Fibroblast of lung (primary cell): ENCODE results near the gene PPP4R1.

ENCODE experiments used
- CTCF ChIP-seq, 2 donors: IDR thresholded peaks in 1 of 2; conservative IDR thresholded peaks in 1 of 2; 1 replicate in 1 of 2; 2 replicates in 1 of 2; pipeline ENCODE4 v1.5.1; 2011 to 2012; ENCODE audit warnings: low read length in 2 of 2, control low read depth in 1 of 2, inconsistent platforms in 1 of 2, low read depth in 1 of 2, mild to moderate bottlenecking in 1 of 2
- EZH2 ChIP-seq: IDR thresholded peaks from 2 replicates; pipeline ENCODE4 v1.5.1; 2012; ENCODE audit warnings: low read length, control low read depth, mild to moderate bottlenecking; ENCODE audit errors: missing control alignments

GRCh38 chr18:9594823-9595596 lies 19.3 kb downstream of the PPP4R1 start:
- TF ChIP-seq CTCF (conservative IDR thresholded peaks at IDR 0.05 in 1 of 2, IDR thresholded peaks at IDR 0.05 in 1 of 2; ENCODE audit: low read depth in 1 of 2, low read length in 2 of 2) (no peak), EZH2 (no peak)
